HG03060 (cell line): ENCODE results near the gene SLC44A4.
"Not testable (repeated sequence)": the region's sequence is repeated elsewhere in the genome, so short reads cannot be mapped to it uniquely, and the experiment has no call there.

ENCODE experiments used
- ATAC-seq: cut with Tn5 transposase; IDR thresholded peaks from one replicate; pipeline ENCODE4 v1.9.1; 2021; ENCODE audit warnings: low read depth, moderate number of reproducible peaks; ENCODE audit not compliant: unreplicated experiment

The SLC44A4 gene

GRCh38 chr6:31881136-31881859 is 2.5 kb upstream of the SLC44A4 start:
- ATAC-seq, result no peak

GRCh38 chr6:31880616-31881015 is 1.8 kb upstream of the SLC44A4 start:
- no peak for ATAC-seq

GRCh38 chr6:31879901-31880300 is 1.1 kb upstream of the SLC44A4 start:
- no peak for ATAC-seq

DNA sequence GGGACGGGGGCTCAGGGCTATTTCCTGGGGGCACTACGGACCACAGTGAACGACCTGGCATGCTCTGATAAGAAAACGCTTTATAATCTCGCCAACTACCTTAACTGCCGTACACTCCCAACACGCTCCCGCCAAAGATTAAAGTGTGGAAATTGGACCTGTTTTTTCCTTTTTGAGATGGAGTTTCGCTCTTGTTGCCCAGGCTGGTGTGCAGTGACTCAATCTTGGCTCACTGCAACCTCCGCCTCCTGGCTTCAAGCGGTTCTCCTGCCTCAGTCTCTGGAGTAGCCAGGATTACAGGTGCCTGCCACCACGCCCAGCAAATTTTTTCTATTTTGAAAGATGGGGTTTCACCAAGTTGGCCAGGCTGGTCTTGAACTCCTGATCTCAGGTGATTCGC is 346 bp upstream of the SLC44A4 start:
- ATAC-seq, result no peak

DNA sequence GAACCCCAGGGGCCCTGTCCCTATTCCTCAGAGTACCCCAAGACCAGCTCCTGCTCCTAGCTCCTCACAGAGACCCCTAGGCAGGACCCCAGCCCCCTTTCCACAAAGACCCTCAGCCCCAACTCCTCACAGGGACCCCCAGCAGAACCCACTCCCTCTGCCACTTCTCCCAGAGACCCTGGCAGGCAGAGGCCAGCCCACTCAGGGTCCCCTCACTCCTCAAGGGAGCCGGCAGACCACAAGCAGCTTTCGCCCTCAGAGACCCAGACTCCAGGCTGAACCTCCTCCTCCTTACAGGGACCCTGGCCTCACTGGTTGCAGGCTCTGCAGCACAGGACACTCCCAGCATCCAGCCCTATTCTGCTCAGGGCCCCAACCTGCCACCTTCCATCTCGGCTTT is 575 bp downstream of the SLC44A4 start:
- ATAC-seq, result no peak

- ATAC-seq, result no peak
These were observed 1.1 kb downstream of the SLC44A4 start for GRCh38 chr6:31877651-31878161.

DNA sequence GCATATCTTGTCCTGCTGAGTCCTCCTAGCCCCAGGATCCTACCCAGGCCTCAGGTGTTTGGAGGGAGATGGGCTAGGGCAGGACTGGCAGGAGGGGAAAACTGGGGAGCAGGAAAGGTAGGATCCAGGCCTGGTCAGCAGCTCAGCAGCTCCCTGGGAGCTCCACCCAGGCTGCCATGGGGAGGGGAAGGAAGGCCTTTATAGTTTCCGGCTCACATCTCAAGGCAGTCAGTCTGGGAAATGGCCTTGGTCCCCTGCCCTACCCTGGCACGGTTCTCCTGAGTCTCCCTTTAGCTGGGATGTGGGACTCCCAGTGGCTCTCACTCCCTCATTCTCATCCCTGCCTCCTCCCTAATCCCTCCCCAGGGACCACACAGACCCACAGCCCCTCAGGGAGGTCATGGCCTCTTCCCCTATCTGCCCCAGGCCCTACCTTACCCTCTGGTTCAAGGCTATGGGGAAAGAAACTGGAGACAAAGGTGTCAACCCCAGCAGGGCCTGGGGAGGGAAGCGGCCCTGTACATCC is 1.6 kb downstream of the SLC44A4 start:
- ATAC-seq, result no peak

DNA sequence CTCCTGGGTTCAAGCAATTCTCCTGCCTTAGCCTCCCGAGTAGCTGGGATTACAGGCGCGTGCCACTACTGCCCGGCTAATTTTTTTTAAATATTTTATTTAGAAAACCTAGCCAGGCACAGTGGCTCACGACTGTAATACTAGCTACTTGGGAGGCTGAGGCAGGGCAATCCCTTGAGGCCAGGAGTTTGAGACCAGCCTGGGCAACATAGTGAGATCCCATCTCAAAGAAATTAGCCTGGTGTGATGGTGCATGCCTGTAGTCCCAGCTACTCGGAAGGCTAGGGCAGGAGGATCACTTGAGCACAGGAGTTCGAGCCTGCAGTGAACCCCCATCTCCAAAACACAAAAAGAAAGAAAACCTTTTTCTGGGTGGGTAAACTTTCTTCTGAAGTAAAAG is 2.4 kb downstream of the SLC44A4 start:
- no peak for ATAC-seq

GRCh38 chr6:31875877-31876276 is 2.9 kb downstream of the SLC44A4 start:
- no peak for ATAC-seq

DNA sequence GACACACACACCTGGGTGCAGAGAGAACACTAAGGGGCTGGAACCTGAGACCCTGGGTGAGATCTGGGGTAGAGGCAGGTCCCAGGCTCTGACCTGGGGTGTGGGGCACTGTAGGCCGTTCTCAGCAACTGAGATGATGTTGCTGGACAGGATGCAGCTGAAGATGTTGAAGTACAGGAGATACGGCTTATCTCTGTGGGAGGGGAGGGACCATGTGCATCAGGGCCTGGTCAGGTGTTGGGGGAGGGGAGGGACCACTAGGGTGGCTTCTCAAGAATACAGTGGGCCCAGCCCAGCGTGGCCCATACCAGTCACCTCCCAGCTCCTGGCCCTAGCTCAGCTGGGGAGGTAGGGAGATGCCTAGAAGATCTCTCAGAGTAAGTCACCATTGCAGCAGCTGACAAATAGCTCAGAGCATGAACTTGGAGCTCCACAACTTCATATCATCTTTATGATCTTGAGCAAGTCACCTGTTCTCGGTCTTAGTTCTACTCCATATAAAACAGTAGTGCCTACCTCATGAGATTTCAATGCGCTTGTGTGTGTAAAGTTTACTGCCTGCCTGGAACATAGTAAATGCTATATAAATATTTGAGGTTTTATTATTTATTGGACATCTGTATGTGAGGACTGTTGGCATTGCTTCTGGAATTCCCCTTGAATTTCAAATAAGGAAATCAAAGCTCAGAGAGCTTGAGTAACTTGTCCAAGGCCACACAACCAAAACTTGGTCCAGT is 3.8 kb downstream of the SLC44A4 start:
- no peak for ATAC-seq

DNA sequence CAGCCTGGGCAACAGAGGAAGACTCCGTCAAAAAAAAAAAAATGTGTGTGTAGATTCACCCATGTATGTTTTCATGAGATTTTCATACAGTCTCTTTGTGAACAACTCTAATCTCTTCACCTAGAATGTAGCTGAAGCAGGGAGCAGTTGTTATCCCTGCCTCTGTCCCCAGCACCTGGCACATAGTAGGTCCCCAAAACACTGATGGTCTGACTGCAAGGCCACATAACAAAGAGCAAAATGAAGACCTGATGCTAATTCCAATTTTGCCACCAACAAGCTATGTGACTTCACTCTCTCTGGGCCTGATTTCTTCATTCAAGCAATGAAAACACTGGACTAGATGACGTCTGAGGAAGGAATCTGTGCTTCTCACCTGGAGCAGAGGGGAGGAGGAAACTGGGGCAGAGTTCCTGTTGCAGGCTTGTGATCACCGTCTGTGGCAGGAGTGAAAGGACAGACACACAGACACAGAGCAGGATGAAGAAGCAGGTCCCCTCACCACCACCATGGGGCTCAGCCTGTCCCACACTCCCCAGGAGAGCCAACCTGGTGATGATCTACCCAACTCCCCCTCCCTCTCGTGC is 4.6 kb downstream of the SLC44A4 start:
- no peak for ATAC-seq

GRCh38 chr6:31871046-31871659 is 7.6 kb downstream of the SLC44A4 start:
- no peak for ATAC-seq

DNA sequence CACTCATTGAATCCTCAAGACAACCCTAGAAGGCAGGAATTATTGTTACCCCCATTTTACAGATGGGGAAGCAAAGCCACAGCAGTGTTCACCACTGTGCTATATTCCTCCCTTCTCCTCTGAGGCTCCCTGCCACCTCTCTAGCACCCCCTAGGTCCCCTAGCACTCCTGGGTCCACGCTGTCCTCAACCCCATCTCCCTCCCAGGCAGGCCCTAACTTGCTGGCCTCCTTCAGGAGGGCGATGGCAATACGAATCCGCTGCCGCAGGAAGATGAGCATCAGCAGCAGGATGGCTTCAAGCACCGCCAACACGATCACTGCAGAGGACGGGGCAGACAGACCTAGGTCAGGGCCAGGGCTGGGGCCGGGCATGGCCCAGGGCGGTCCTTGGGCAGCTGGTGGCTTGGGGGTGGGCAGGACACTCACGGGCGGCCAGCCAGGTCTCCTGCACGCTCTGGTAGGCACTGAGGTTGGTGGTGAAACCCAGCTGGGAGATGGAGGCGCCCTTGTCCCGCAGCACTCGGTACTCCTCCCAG is 8.3 kb downstream of the SLC44A4 start:
- no peak for ATAC-seq

GRCh38 chr6:31869343-31869742 is 9.5 kb downstream of the SLC44A4 start:
- no peak for ATAC-seq

- ATAC-seq, result not testable (repeated sequence)
These were observed 10.2 kb downstream of the SLC44A4 start for GRCh38 chr6:31868658-31868971.

- ATAC-seq, result no peak
These were observed 13.3 kb downstream of the SLC44A4 start for GRCh38 chr6:31865205-31866118.

DNA sequence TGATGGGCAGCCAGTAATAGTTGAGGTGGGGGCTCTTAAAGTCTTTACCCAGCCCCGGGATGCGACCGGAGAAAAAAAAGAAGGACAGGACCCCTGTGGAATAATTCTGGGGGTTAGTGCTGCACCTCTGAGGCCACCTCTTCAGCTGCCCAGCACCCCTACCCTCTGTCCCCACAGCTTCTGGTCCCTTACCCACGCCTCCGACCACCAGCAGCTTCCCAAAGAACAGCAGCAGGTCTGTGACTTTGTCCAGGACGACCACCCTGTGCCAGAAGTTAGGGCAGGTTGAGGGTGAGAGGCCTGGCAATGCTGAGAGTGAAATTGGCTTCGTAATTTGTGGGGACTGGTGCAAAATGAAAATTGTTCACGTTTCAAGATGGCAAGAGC is 14.0 kb downstream of the SLC44A4 start:
- no peak for ATAC-seq

- ATAC-seq, result not testable (repeated sequence)
These were observed 14.7 kb downstream of the SLC44A4 start for GRCh38 chr6:31864123-31864562.

DNA sequence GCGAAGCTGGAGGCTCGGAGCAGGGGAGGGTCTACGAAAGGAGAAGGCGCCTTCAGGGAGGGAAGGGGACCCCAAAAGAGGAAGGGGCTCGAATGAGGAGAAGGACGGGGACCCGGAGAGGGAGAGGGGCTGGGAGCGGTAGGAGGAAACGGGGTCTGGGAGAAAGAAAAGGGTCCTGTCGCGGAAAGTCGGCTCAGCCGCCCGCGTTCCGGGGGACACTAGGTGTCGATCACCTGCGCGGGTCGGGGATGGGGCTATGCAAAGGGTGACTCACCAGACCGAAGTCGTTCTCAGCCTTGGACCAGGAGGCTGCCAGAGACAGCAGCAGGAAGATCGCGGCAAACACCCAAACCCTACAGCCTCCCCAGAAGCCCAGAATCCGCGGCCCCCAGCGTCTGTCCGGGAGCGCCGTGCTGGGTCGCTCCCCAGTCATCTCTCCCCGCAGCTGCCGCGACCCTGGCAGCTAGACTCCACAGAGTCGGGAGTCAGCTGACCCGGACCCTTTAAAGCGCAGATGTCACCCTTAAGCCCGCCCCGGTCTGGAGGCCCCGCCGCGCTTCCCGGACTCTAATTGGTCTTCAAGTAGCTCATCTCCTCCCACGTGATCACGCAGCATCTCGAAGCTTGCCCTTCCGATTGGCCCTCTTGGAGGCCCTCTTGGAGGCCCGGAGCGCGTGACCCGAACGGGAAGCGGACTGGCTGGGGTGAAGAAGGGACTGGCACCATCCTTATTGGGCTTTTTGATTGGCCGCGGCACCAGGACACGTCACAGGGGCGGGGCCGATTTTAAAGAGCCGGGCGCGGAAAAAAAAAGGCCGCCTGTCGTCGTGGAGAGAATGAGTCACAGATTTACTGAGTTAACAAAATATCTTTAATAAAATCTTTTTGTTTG is 16.2 kb downstream of the SLC44A4 start, which contains the start of gene NEU1:
Gene NEU1 (minus strand): TSS at position 478 of the 892 bp plus-strand sequence. CDS start 45 bp downstream, at position 433.
- ATAC-seq, result peak; percentile 91
